Activated CD4-positive, alpha-beta T cell treated with anti-CD3 and anti-CD28 coated beads, Interleukin-2, amount 50 U/mL, for 4 hours (primary cell): ENCODE measurements around the gene BMPR1A.
"Not testable (repeated sequence)": the region's sequence is repeated elsewhere in the genome, so short reads cannot be mapped to it uniquely, and the experiment has no call there.

Experiments used
- DNase-seq, 2 experiments: peaks; one replicate each; pipeline ENCODE4 v3.0.0-alpha.2; 2020

Gene BMPR1A

GRCh38 chr10:86851328-86852207 is 95.1 kb downstream of the BMPR1A start:
- DNase-seq, result no peak

GRCh38 chr10:86853582-86853981 is 97.2 kb downstream of the BMPR1A start:
- DNase-seq, result not testable (repeated sequence)

- DNase-seq, result no peak
These were observed 99.1 kb downstream of the BMPR1A start for GRCh38 chr10:86855513-86855912.

- no peak for DNase-seq
These were observed 99.7 kb downstream of the BMPR1A start for GRCh38 chr10:86856156-86856555.

GRCh38 chr10:86857128-86857721 is 100.8 kb downstream of the BMPR1A start:
- no peak for DNase-seq

- no peak for DNase-seq
These were observed 101.6 kb downstream of the BMPR1A start for GRCh38 chr10:86858011-86858410.

GRCh38 chr10:86861351-86861750 is 104.9 kb downstream of the BMPR1A start:
- no peak for DNase-seq

- DNase-seq, result no peak
These were observed 106.0 kb downstream of the BMPR1A start for GRCh38 chr10:86862373-86862772.

- no peak for DNase-seq
These were observed 106.5 kb downstream of the BMPR1A start for GRCh38 chr10:86862786-86863483.

GRCh38 chr10:86863484-86863842 is 107.0 kb downstream of the BMPR1A start:
- no peak for DNase-seq

GRCh38 chr10:86865011-86865811 is 108.8 kb downstream of the BMPR1A start:
- DNase-seq, result not testable (repeated sequence)

- no peak for DNase-seq
These were observed 110.7 kb downstream of the BMPR1A start for GRCh38 chr10:86867149-86867548.

- DNase-seq, result no peak
These were observed 111.9 kb downstream of the BMPR1A start for GRCh38 chr10:86868353-86868752.

- no peak for DNase-seq
These were observed 114.3 kb downstream of the BMPR1A start for GRCh38 chr10:86870679-86871078.

- no peak for DNase-seq
These were observed 115.3 kb downstream of the BMPR1A start for GRCh38 chr10:86871563-86872183.

GRCh38 chr10:86872757-86873156 is 116.3 kb downstream of the BMPR1A start:
- no peak for DNase-seq

GRCh38 chr10:86876748-86877147 is 120.3 kb downstream of the BMPR1A start:
- no peak for DNase-seq

- no peak for DNase-seq
These were observed 122.7 kb downstream of the BMPR1A start for GRCh38 chr10:86878983-86879713.

GRCh38 chr10:86880971-86881370 is 124.6 kb downstream of the BMPR1A start:
- no peak for DNase-seq

GRCh38 chr10:86888585-86889381 is 132.4 kb downstream of the BMPR1A start:
- DNase-seq, result no peak

GRCh38 chr10:86889997-86890396 is 133.6 kb downstream of the BMPR1A start:
- no peak for DNase-seq
